Measurements from ENCODE around the gene CFAP46.
"Not testable (repeated sequence)": the region's sequence is repeated elsewhere in the genome, so short reads cannot be mapped to it uniquely, and the experiment has no call there.

CFAP46 gene

DNA sequence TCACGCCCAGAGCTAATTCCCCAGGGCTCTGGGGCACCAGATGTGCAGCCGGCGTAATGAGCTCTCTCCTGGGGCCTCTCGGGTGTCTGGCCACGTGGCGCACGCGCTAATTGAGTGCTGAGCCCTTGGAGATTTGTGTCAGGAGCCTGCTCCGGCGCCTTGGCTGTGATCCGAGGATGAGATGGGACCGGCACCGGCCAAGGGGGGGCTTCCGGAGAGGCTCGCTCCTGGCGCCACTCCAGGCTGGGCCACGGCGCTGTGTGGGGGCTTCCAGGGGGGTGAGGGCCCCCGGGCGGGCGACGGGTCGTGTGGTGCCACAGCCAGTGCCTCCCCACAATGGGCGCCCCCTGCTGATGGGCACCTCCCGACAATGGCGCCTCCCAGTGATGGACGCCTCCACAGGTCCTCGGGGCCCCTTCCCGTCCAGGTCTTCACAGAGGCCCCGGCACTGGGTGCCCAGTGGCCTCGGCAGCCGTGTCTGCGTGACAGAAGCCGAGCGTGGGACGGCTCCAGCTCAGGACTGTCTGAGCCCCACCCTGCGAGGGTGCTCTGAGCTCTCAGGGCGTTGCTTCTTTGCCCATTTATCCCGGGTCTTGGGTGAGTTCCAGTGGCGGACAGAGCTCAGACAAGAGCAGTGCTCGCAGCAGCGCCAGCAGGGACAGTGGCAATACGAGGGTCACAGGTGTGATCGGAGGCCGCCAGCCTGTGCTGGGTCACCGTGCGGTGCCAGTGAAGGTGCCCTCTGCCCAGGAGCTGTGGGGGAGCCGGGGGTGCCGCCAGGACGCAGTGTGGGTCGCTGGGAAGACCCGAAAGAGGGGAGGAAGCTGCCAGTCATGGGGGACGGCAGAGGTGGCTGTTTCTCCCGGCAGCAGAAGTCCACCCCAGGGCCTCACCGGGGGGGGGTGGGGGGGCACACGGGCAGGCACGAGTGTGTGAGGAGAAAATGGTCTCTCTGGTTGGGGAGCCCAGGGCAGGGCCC is 148.2 kb downstream of the CFAP46 start:
- Histone ChIP-seq H3K27me3 (peaks cover 62% of the 10 kb centered on the region), H3K9me3 (no peaks in the 10 kb centered on the region), H3K36me3 (no peaks in the 10 kb centered on the region), H3K27ac (no peak overlapping the region), H3K4me1 (ENCODE audit: control insufficient read depth in 1 of 2, insufficient read depth in 1 of 2, low read depth in 1 of 2, low read length in 1 of 2) (no peaks in the 10 kb centered on the region), H3K4me3 (ENCODE audit: low read depth in 1 of 2, low read length in 1 of 2) (no peak overlapping the region)
- no peak for TF ChIP-seq CTCF (IDR thresholded peaks at IDR 0.05)

DNA sequence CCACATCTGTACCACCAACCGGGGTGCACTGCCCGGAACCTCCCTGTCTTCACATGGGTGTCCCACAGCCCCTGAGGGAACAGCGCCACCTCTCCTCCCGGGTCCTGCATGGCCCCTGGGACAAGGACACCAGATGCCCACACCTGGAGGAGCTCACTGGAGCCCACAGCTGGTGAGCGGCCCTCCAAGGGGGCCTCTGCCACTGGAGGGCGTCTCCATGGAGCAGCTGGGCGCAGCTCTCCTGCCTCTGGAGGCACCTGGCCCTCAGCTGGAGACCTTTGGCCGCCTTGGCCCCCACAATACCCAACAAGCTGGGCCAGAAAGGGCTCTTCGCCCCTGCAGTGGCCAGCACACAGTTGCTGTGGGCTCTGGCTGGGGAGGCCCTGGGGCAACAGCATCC is 149.2 kb downstream of the CFAP46 start:
- peaks cover 71% of the 10 kb centered on the region for H3K27me3 ChIP-seq
- no peaks in the 10 kb centered on the region for H3K4me1 ChIP-seq (ENCODE audit: control insufficient read depth in 1 of 2, insufficient read depth in 1 of 2, low read depth in 1 of 2, low read length in 1 of 2)

DNA sequence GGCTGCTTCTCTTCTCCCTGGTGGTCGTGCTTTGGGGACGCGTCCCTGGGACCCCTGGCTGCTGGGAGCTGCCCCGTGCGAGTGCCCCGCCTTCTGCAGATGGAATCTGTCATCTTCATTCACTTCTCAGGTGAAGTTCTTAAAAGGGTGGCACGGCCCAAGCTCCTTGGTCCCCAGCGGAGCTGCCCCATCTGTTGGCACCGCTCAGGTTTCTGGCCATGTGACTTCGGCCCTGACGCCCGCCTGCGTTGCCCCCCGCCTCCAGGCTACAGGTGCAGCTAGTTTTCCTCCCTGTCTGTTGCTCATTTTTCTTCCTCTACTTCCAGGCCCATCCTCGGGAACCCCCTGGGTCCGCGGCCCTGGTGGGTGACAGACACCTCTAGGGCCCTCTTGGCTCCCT is 149.6 kb downstream of the CFAP46 start:
- Histone ChIP-seq H3K4me3 (ENCODE audit: low read depth in 1 of 2, low read length in 1 of 2) (no peak overlapping the region), H3K27ac (no peak overlapping the region), H3K27me3 (peaks cover 75% of the 10 kb centered on the region), H3K9me3 (no peaks in the 10 kb centered on the region), H3K36me3 (no peaks in the 10 kb centered on the region), H3K4me1 (ENCODE audit: control insufficient read depth in 1 of 2, insufficient read depth in 1 of 2, low read depth in 1 of 2, low read length in 1 of 2) (no peaks in the 10 kb centered on the region)
- no peak for TF ChIP-seq CTCF (IDR thresholded peaks at IDR 0.05)

More for the DNA sequence above, 149.2 kb downstream of the CFAP46 start:
- no peak for TF ChIP-seq CTCF (IDR thresholded peaks at IDR 0.05)
- H3K36me3 ChIP-seq, result no peaks in the 10 kb centered on the region
- H3K27ac ChIP-seq, result no peak overlapping the region
- no peak overlapping the region for H3K4me3 ChIP-seq (ENCODE audit: low read depth in 1 of 2, low read length in 1 of 2)
- H3K9me3 ChIP-seq, result no peaks in the 10 kb centered on the region

GRCh38 chr10:132792099-132792498 is 150.3 kb downstream of the CFAP46 start:
- peaks cover 82% of the 10 kb centered on the region for H3K27me3 ChIP-seq
- H3K9me3 ChIP-seq, result not testable (repeated sequence)

DNA sequence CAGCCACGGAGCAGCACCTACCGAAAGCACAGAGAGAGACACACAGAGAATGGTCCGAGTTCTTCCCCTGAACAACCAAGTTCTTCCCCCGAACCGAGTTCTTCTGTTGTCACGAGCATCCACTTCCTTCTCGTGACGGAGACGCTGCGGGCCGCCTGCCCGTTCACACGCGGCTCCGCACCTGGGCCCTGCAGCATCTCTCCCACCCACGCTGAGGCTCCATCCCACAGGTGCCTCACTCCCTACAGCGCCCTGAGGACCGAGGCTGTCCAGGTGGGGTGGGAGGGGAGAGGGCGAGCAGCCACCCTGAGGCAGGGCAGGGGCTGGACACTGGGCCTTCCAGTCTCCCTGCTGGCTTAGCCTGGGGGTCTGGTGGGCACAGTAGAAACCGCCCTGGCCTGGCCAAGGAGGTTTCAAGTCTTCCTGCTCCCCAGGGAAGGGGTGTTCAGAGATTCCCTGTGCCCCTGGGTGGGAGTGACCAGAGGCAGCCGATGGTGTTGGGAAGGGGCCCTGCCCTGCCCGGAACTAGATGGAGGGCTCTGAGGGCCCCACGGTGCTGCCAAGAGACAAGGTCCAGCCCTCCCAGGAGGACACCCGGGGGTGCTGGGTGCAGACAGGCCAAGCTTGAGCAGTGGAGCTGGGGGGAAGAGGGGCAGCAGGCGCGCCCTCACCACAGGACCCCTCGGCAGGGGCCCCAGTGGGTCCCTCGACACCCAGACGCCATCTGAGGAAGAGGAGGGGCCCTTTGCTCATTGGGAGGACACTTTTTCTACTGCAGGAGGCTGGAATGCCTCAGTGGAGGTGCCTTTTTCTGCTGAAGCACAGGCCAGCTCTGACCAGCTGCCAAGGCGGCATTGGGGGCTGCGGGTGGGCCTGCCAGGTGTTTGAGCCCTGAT is 151.2 kb downstream of the CFAP46 start:
- H3K36me3 ChIP-seq, result no peaks in the 10 kb centered on the region
- TF ChIP-seq CTCF (IDR thresholded peaks at IDR 0.05), result no peak
- H3K4me3 ChIP-seq (ENCODE audit: low read depth in 1 of 2, low read length in 1 of 2), result no peak overlapping the region
- peaks cover 89% of the 10 kb centered on the region for H3K27me3 ChIP-seq
- no peak overlapping the region for H3K27ac ChIP-seq
- H3K9me3 ChIP-seq, result no peaks in the 10 kb centered on the region
- H3K4me1 ChIP-seq (ENCODE audit: control insufficient read depth in 1 of 2, insufficient read depth in 1 of 2, low read depth in 1 of 2, low read length in 1 of 2), result peaks cover 0 to 10% of the 10 kb centered on the region in 2 experiments

More at GRCh38 chr10:132792099-132792498, 150.3 kb downstream of the CFAP46 start:
- not testable (repeated sequence) for H3K4me3 ChIP-seq (ENCODE audit: low read depth in 1 of 2, low read length in 1 of 2); H3K27ac ChIP-seq; H3K36me3 ChIP-seq; H3K4me1 ChIP-seq (ENCODE audit: control insufficient read depth in 1 of 2, insufficient read depth in 1 of 2, low read depth in 1 of 2, low read length in 1 of 2)

Data from neutrophil (primary cell).